HG03378 (cell line): ENCODE results near the gene ALKBH5.

ENCODE experiments used
- ATAC-seq: cut with Tn5 transposase; IDR thresholded peaks from one replicate; pipeline ENCODE4 v1.9.1; 2021; ENCODE audit warnings: mild to moderate bottlenecking, moderate library complexity; ENCODE audit not compliant: unreplicated experiment

The ALKBH5 gene

DNA sequence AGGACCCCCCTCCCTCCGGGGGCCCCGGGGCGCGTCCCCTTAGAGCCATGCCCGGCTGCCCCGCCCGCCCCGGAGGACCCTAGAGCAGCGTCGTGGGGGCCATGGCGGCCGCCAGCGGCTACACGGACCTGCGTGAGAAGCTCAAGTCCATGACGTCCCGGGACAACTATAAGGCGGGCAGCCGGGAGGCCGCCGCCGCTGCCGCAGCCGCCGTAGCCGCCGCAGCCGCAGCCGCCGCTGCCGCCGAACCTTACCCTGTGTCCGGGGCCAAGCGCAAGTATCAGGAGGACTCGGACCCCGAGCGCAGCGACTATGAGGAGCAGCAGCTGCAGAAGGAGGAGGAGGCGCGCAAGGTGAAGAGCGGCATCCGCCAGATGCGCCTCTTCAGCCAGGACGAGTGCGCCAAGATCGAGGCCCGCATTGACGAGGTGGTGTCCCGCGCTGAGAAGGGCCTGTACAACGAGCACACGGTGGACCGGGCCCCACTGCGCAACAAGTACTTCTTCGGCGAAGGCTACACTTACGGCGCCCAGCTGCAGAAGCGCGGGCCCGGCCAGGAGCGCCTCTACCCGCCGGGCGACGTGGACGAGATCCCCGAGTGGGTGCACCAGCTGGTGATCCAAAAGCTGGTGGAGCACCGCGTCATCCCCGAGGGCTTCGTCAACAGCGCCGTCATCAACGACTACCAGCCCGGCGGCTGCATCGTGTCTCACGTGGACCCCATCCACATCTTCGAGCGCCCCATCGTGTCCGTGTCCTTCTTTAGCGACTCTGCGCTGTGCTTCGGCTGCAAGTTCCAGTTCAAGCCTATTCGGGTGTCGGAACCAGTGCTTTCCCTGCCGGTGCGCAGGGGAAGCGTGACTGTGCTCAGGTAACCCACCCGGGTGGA lies 759 bp downstream of the ALKBH5 start:
- no peak for ATAC-seq

DNA sequence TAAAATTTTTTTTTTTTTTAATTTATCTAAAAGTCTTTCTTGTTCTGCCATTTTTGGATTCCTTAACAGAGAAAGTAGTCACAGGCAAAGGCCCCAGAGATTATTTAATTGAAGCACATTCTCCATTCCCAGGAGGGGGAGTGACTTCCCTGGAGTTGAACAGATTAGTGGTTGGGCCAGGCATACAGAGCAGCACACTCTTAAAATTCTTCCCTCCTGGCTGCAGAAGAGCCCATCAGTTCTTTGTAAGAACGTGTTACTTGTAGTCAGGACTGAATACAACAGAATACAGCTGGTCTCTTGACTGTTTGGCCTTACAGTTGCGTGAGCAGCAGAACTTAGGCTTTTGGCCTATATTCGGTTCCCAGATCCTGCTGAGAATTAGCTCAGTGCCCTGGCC lies 1.8 kb downstream of the ALKBH5 start:
- no peak for ATAC-seq

DNA sequence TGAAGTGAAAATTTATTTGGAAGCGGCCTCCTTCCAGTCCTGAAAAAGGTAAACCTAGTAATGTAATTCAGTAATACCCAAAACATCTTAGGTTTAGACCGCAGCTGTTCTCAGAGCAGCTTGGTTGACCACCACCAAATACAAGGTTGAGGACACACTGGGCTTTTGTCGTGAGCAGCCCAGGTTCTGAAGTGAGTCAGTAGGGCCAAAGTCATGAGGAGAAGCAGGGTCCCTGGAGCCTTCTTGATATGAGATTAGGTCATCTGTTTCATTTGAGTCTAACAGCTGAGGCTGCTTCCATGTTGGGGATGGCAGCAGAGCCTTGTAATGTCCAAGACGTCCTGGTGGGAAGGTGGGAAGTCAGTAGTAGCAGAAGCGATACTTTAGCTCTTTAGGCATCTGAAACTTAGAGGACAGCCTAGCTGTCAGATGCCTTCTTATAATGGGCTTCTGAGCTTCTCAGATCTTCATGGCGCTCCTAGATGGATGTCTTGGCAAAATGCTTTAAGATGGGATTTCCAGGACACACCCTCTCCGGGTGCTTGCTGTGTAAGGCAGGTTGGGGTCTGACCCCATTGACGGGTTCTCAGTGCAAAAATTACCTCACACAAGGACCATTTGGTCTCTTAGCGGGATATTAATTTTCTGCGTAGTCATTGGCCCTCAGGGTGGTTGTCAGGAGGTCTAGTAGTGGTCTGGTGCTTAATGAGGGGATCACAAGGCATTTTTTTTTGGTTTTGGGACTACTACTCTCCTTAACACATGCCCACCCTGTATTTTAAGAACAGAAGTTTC lies 2.4 kb downstream of the ALKBH5 start:
- ATAC-seq, result no peak

DNA sequence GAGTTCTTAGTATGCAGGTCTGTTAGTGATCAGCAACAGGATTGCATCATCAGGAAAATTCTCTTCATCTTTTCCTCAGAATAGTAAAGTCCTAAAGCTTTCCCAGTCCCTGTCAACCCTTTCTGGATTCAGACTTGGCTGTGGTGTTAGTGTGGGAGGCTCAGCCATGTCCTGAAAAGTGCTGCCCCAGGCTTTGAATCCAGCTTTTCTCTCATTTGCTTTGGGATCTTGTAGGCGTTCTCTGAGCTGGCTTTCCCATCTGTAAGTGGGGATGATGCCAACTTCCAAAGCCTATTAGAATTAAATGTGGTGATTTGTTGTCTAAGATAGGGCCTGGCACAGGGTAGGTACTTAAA lies 3.0 kb downstream of the ALKBH5 start:
- no peak for ATAC-seq

DNA sequence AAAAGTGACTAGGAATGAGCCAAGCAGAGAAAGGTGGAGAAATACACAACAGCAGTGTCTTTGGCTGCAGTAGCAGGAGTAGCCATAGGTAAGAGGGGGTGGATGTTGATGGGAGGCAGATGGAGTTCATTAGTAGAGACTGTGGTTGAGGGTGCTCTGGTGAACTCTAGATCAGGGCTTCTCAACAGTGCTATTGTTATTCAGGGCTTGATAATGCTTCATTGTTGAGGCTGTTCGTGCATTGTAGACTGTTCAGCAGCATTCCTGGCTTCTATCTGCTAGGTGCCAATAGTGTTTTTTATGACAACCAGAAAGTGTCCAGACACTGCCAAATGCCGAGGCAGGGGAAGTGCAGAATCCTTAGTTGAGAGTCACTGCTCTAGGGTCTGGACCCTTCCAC lies 3.6 kb downstream of the ALKBH5 start:
- ATAC-seq, result no peak

DNA sequence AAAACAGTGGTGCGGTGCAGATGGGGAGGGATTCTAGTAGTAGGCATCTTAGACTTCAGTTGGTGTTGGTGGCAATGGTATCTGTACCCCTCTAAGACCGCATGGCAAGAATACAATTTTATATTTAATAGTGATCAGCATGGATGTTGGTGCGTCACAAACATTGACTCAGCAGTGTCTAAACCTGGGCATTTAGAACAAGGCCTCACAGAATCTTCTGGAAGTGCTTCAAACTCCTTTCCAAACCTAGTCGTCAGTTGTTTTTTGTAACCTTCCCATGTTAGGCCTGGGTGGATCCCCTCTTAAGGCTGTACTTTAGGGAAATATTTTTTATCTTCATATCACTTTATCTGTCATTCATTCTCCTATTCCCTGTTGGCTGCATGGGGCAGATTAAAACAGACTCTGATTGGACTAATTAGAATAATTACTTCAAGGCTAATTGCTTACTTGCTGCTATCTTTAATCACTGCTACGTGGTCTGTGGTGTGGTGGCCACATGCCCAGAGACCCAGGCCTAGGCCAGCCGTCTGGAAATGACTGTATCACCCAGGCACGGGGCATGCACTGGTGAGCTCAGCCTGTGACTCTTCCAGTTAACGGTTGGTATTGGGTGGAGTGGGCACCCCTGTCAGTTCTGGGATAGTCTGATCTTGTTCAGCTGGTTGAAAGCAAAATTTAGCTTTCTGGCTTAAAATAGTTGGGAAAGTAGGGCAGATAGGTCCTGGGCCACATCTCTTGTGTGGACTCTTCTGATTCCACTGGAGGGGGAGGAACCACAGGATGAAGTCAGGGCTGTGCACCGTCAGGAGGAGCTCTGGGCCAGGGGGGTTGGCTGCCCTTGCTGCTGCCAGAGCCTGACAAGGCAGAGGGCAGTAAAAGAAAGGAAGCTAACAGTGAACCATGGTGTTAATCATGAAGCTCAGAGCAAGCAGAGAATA lies 4.5 kb downstream of the ALKBH5 start:
- ATAC-seq, result no peak

DNA sequence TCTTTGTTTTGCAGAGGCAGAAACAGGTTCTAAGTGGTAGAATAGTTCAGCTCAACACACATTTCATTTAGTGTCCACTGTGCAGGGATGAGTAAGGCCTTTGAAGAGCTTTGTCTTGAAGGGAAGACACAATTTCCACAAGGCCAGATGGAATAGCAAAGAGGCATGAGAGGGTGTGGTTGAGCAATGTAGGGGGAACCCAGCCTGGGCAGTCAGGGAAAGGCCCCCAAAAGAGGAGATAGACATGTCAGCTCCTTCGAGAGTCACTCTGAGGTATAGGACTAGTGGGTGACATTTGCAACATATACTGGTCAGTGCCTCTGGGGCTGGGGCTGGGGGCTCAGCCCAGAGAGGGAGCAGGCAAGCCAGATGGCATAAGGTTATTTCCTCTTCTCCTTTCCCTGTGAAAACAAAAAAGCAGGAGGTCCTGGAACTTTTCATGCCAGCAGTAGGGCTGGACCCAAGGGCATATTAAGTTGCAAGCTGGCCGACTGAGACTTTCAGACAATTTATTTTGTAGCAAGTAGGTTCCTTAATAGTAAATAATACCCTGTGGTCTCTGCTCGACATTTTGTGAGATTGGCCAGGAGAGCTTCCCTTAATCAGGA lies 7.1 kb downstream of the ALKBH5 start:
- ATAC-seq, result no peak

DNA sequence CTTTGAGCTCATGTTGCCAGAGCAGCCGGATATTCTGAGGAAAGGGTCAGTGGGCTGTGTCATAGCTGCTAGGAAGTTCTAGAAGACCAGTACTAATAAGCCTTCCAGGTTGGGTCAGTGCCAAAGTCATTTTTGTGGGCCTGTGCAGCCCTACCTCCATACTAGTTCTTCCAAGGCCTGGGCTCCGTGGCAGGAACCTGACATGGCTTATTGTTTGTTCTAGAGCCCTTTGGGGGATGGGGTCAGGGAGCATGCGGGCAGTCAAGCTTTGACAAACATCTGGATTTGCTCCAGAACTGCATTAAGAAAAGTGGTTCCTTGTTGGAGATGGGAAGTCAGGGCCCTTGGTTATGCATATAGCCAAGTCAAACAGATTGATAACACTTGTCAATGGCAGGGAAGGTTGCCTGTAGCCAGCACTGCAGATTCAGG lies 7.6 kb downstream of the ALKBH5 start:
- no peak for ATAC-seq

DNA sequence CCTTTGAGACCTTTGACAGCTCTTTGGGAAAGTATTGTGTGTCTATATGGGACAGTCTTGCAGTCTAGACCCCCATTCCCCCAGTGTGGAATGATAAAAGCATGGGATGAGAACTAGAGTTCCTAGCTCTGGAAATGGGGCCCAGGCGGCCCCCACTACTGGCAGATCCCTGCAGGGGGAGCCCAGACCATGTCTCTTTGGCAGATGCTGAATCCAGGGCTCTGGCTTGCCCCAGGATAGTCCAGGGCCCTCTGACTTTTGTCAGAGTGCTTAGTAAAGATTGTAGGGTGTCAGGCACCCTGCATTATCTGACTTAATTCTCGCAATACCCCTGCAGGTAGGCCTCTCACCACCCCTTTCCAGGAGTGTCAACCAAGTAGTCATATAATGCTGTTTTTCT lies 8.3 kb downstream of the ALKBH5 start:
- no peak for ATAC-seq

DNA sequence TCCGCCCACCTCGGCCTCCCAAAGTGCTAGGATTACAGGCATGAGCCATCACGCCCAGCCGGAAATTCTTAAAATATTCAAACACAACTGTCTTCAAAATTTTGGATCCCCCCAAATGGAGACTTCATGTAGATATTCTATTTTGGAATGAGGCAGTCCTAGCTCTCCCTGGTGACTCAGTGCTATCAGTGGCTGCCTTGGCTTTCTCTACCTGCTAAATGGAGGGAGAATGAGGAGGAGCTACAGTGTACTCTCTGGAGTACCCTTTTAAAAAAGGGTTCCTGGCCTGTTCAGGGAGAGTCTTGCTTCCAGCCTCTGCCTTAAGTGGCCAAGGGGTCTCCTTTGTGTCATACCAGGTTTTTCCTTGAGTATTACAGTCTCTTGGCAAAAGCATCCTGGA lies 10.8 kb downstream of the ALKBH5 start:
- no peak for ATAC-seq

DNA sequence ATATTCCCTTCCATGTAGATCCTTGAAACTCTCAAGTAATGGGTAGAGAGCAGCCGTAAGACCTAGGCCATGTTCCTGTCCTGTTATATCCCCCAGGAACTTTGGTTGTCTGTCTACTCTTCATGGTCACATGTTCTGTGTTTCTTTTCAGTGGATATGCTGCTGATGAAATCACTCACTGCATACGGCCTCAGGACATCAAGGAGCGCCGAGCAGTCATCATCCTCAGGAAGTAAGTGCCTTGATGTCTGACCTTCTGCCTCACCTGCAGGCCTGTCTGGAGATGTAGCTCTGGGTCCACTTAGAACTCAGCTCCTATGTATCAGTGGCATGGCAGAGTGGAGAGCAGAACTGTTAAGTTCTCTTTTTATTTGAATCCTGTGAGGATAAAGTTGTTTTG lies 11.2 kb downstream of the ALKBH5 start:
- no peak for ATAC-seq

DNA sequence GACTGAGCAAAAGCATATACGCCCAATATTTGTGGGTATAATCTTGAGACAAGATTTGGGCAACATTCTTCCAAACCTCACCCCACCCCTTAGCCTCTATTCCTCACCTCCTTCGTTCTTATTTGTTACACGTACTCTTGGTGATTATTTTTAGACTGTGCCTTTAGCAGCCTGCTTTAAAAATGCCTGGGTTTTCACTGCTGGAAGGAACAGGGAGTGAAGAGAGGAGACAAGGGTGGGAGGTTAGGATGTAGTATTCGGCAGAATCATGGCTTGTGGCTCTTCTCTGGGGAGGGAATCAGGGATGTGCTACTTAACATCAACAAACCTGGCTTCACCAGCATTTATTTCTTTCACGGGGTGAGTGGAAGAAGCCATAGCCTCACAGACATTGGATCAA lies 11.6 kb downstream of the ALKBH5 start:
- ATAC-seq, result no peak

DNA sequence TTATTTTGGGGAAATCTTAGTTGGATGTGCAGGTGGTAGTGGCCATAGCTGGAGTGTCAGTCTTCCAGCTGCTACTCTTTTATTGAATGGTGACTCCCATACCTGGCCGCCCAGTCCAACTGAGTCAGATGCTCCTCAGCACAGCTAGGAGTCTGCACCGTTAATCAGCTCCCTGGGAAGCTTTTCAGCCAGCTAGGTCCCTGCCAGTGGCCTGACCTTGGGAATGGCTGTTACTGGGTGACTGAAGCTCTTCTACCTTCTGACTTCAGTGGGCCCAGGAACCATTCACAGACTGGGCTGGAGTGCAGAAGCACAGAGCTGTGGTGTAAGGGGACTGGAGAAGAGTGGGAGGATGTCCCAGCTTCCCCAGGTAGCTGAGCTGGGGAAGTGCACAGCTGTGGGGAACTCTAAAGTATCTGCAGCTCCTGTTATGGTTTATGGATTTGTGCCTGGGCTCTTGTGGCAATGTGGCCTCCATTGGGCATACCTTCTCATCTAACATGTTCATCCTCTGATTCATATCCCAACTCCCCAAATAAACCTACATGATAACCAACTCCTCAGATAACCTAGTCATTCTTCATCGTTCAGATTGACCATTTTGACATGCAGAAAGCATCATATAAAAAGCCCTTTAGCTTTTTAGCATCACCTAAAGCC lies 14.0 kb downstream of the ALKBH5 start:
- no peak for ATAC-seq

DNA sequence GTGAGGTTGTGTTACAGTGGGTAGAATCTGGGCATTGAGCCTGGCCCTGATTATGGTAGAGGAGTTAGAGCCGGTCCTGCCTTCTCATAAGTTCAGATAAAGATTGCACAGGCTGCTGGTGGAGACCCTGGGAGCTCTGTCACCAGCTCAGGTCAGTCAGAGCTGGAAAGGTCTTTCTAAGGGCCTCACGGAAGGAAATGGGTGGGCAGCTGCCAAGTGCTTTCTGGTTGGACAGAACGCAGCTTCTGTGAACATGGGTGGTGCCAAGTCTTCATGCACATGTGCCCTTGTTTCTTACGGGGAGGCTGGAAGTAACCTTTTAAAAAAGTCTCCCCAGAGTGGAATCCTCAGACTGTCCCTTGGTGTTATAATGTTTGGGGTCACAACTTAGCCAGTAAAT lies 14.9 kb downstream of the ALKBH5 start:
- no peak for ATAC-seq

DNA sequence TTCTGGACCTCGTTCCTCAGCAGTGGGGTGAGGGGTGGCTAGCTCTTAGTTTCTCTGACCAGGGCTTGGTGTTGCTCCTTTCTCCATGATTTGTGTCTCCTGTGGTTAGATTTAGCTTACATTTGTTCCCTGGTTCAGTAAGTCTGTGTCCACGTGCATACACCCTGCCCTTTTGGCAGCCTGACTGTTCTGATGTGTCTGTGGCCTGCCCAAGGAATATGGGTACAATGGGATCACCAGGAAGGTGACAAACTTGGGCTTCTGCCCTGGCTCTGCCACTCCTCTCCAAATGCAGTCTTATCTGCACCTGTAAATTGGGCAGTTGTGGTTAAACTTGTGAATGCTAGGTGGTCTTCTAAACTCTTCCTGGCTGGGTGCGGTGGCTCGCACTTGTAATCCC lies 17.5 kb downstream of the ALKBH5 start:
- ATAC-seq, result no peak

DNA sequence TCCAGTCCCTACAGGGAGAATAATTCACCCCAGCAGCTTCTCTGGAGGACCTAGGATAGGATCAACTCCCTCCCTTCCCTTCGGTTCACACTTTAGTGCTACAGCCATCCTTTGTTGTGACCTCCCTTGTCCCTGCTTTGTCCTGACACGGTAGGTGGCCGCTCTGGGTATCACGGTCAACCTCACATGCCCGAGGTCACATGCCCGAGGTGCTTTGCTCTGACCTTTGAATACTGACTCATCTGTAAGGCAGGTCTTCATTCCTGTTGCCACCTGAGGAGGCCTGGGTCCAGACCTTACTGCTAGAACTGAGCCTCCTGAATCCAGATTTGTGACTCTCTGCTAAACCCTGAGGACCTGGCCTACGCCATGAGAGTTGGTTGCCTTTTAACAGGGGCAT lies 19.7 kb downstream of the ALKBH5 start:
- no peak for ATAC-seq

DNA sequence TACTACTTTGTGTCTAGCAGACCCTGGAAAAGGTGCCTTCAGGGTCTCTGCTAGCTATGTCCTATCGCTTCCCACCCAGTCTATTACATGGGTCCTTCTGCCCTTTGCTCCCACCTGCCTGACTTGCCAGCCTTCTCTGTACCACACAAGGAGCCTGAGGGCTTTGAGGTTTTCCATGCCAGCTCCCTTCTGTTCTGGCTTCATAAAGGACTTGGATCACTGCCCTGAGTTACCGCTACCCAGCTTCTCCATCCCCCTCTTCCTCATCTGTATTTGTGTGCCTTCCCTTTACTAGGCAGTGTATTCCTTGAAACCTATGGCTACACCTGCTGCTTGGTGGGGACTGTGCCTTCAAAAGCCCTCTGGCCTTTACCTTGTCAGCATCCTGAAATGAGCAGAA lies 22.2 kb downstream of the ALKBH5 start:
- no peak for ATAC-seq

DNA sequence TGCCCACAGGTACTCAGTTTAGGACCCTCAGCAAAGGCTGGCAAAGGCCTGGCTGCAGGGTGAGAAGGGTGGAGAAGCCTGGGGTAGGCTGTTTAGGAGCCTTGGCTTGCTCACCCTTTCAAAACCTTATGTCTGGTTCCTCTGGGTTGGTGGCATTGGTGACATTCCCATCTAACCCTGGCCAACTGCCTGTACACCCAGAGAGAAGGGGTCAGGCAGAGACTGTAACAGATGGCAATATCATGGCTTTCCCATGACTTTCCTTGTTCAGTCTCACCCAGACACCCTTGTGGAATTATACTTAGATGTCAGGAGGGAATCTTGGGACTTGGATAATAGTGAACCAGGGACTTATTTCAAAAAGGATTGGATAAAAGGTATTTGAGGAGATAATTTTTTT lies 23.3 kb downstream of the ALKBH5 start:
- ATAC-seq, result no peak

DNA sequence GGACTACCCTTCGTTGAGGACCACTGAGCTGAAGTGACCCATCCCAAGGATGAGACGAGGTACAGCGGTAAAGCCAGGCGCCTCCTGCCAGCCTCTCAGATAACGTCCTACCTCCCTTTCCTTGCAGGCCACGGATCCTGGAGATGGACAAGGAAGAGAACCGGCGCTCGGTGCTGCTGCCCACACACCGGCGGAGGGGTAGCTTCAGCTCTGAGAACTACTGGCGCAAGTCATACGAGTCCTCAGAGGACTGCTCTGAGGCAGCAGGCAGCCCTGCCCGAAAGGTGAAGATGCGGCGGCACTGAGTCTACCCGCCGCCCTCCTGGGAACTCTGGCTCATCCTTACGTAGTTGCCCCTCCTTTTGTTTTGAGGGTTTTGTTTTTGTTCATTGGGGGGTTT lies 24.5 kb downstream of the ALKBH5 start:
- no peak for ATAC-seq

DNA sequence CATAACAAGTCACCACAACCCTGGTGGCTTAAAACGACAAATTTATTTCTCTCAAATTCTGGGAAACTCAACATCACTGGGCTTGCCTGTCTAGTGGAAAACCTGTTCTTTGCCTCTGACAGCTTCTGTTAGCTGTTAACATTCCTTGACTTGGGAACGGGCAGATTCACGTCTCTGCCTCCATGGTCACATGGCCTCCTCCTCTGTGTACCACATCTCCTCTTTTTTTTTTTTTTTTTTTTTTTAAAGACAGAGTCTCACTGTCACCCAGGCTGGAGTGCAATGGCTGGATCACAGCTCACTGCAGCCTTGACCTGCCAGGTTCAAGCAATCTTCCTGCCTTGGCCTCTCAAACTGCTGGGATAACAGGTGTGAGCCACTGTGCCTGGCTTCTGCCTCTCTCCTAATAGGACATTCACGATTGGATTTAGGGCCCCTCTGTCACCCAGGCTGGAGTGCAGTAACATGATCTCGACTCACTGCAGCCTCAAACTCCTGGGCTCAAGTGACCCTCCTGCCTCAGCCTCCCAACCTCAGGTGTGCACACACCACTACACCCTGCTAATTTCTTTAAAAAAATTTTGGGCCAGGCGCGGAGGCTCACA lies 30.1 kb downstream of the ALKBH5 start:
- no peak for ATAC-seq
